Stimulated activated CD8-positive, alpha-beta memory T cell treated with anti-CD3 and anti-CD28 coated beads, Interleukin-15, amount 100 ng/mL, for 24 hours (primary cell): ENCODE data around the gene TECPR1.
"Not testable (repeated sequence)": the region's sequence is repeated elsewhere in the genome, so short reads cannot be mapped to it uniquely, and the experiment has no call there.

ENCODE experiments used
- DNase-seq: peaks from one replicate; pipeline ENCODE4 v3.0.0-alpha.2; 2020; ENCODE audit warnings: low read depth

The TECPR1 gene

GRCh38 chr7:98227939-98228338 is 24.1 kb downstream of the TECPR1 start:
- DNase-seq = no peak

GRCh38 chr7:98225913-98226614 is 26.0 kb downstream of the TECPR1 start:
- no peak for DNase-seq

DNA sequence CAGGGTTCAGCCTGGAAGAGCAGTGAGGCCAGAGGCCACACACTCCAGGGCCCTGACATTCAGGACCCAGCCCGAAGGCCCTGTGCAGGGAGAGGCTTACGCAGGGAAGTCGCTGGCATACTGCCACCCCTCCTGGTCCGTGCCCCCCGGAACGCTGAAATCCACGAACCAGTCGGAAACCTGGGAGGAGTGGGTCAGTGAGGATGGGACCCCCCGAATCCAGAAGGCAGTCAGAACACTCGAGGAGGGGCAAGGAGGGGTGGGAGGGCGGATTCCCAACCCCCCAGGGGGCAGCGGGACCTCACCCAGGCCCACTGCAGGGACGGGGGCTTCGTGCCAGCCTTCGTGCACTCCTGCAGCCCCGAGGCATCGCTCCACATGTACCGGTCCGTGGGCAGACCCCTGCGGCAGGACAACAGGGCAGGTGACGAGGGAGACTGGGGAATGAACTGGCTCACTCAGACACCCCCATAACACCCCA is 27.3 kb downstream of the TECPR1 start:
- DNase-seq = no peak

GRCh38 chr7:98223898-98224700 is 27.9 kb downstream of the TECPR1 start:
- no peak for DNase-seq

DNA sequence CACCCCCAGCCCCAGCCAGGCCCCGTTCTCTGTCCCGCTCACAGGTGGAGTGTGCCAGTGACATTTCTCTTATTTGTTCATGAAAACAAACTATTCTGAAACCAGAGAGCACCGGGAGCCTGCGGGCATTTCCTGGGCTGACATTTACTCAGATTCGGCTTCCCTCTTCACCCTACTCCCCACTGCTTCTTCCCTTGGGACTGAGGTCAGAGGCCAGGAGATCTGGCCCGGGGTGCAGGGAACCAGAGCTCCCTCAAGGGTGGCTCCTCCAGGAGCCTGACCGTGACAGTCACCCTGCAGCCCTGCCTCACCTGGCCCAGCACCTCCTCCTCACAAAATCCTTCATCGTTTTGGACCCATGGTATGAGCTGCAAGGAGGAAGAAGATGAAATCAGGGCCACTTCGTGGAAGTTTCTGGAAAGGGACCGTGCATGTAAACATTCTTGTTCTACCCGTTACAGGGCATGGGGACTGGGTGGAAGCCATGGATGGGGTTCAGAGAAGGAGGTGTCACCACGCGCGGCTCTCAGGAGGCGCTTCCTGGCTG is 28.6 kb downstream of the TECPR1 start:
- no peak for DNase-seq

- DNase-seq = no peak
Measured at GRCh38 chr7:98222533-98223195, 29.4 kb downstream of the TECPR1 start.

- no peak for DNase-seq
Measured at GRCh38 chr7:98221611-98222532, 30.2 kb downstream of the TECPR1 start.

DNA sequence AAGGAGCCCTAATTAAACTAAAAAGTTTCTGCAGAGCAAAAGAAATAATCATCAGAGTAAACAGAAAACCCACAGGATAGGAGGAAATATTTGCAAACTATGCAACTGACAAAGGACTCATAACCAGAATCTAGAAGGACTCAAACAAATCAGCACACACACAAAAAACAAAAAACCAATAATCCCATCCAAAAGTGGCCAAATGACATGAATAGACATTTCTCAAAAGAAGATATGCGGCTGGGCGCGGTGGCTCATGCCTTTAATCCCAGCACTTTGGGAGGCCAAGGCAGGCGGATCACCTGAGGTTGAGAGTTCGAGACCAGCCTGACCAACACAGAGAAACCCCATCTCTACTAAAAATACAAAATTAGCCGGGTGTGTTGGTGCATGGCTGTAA is 32.6 kb downstream of the TECPR1 start:
- DNase-seq = not testable (repeated sequence)

- DNase-seq = no peak
Measured at GRCh38 chr7:98217623-98218582, 34.1 kb downstream of the TECPR1 start.

- no peak for DNase-seq
Measured at GRCh38 chr7:98216941-98217622, 35.0 kb downstream of the TECPR1 start.

DNA sequence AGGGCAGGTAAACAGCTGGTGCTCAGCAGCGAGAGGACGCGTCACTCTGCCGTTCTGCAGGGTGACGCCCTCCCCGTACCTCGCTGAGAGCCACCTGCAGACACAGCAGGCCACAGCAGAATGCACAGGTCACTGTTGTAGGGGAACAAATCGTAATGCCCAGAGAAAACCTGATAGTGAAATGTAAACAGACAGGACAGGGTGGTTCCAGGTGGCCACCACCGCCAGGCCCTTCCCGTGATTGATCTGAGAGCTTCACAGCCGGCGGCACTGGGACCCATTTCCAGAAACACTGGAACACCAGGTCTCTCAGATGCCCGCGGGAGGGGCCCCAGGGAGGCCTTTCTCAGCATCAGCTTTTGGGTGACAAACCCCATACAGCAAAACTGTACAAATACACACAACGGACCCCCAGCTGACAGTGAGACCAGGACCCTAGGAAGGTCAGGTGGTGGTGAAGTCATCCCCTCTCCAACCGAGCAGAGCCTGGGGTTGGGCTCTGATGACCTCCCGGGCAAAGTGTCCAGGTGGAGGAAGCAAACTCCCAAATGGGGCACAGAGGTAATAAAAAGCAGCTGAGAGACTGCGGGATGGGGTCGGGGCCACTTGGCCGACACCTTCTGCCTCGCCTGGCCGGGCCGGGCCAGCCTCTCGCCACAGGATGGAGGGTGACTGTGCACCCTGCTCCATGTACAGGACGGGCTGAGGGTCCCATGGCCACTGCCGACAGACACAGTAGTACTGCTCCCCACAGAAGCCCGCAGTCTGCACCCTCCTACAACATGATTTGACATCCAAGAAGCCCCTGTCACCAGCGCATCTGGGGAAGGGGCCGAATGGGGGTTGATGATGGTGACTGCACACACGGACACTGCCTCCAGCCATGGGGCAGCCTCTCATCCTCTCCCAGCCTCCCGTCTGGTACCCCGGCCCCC is 36.2 kb downstream of the TECPR1 start:
- no peak for DNase-seq

DNA sequence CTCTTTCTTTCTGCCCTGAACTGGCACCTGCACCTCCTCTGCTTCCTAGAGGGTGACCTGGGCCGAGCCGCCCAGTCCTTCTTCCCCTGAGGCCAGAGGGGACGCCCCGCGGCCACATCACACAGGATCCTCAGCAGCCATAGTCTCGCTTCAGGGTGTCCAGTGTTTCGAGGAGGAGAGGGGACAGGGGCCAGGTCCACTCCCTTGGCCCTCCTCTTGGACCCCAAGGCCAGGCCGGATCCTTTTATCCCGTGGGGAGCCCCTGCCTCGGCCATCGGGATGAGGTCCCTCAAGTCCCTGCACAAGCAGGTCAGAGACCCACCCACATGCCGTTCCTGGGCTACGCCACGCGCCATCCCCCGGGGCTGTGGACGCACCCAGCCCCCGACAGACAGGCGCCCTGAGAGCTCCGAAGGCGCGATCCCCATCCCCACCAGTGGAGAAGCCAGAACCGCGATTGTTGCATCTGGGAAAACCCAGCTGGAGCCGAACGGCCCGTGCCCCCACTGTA is 37.2 kb downstream of the TECPR1 start:
- no peak for DNase-seq

GRCh38 chr7:98213888-98214810 is 37.9 kb downstream of the TECPR1 start:
- DNase-seq = no peak

DNA sequence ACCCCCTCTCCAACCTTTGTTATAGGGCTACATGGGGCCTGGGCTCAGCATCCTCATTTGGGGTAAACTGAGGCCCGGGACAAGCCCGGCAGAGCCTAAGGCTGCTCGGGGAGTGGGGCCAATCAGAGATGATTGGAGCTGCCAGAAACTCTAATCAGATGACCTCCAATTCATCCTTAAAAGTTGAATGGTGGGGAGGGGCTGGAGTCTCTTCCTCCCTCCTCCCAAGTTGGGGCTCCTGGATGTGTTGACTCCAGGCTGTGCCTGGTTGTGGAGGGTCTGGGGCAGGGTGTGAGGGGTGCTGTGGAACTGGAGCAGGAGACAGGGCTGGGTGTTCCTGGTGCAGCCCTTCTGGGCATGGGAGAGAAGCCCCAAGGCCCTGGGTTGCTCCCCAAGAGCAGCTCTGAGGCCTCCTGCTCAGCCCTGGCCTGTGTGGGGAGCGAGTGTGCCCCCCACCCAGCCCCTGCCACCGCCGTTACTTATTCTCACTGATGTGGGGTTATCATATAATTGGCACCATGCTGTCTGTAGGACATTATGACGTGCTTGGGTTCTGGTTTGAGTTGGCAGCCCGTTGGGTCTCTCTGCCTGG is 38.6 kb downstream of the TECPR1 start:
- DNase-seq = no peak

GRCh38 chr7:98212532-98213041 is 39.4 kb downstream of the TECPR1 start:
- DNase-seq = no peak

DNA sequence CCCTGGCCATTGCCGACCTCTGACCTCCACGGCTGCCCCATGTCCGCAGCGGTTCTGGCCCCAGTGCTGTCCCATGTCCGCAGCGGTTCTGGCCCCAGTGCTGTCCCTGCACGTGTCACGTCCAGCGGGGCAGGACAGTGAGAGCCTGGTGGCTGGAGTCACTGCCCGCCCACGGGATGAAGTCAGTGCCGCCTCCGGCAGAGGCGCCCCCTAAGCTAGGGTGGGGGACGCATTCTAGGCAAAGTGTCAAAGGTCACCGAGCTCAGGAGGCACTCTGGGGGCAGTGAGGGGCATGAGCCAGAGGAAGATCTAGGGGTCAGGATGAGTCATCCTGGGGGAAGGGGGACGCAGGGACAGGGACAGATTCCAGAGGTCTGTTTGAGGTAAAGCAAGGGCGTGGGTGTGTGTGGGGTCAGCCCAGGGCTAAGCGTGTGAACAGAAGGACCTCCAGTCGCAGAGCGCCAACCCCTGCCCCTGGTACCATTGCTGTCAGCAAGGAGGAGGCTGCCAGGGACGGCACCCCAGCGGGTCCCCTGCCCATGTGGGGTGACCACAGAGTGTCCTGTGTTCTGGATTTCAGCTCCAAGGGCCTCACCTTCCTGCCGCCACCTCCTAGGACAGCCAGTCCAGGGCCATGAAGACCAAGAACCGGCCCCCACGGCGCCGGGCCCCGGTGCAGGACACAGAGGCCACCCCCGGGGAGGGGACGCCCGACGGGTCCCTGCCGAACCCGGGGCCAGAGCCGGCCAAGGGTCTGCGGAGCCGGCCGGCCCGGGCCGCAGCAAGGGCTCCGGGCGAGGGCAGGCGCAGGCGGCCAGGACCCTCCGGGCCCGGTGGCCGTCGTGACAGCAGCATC is 40.1 kb downstream of the TECPR1 start:
- DNase-seq = no peak
